GM21529 (cell line): ENCODE results near the gene TMEM207.

Experiments
- ATAC-seq: cut with Tn5 transposase; IDR thresholded peaks from one replicate; pipeline ENCODE4 v1.9.1; 2021; ENCODE audit not compliant: unreplicated experiment

TMEM207 gene

GRCh38 chr3:190387578-190388213, 62.0 kb downstream of the TMEM207 start, which contains the start of gene CLDN16:
CLDN16 (plus strand) TSS chr3:190388163; CDS start chr3:190388330, 167 bp downstream.
- no peak for ATAC-seq

GRCh38 chr3:190385731-190386688, 63.7 kb downstream of the TMEM207 start:
- no peak for ATAC-seq

GRCh38 chr3:190384309-190384756, 65.4 kb downstream of the TMEM207 start:
- ATAC-seq = peak; percentile 93

- ATAC-seq = no peak
Observed at GRCh38 chr3:190382082-190382481, 67.6 kb downstream of the TMEM207 start.

GRCh38 chr3:190381441-190381840, 68.3 kb downstream of the TMEM207 start:
- ATAC-seq = no peak

GRCh38 chr3:190380184-190380583, 69.5 kb downstream of the TMEM207 start:
- no peak for ATAC-seq
